ENCODE results near the gene SERPINB11. TPM values are rescaled to one million over a fixed set of nuclear protein-coding genes. Genes with fewer than 3 reads are reported as not detected.

The SERPINB11 gene
- total RNA-seq, 1 experiment from 2014 or later, result not detected

- ChIA-PET CTCF (no interaction called here), POLR2A (no interaction called here)
- H3K36me3 Mint-ChIP-seq (ENCODE audit: insufficient read depth, unreplicated experiment), result no peaks in the 10 kb centered on the region
- H3K4me1 ChIP-seq, result no peaks in the 10 kb centered on the region
- DNase-seq, result no peak
- H3K4me1 Mint-ChIP-seq (ENCODE audit: low read depth, unreplicated experiment), result no peaks in the 10 kb centered on the region
- no peaks in the 10 kb centered on the region for H3K9me3 ChIP-seq
- TF ChIP-seq, protein P1, sequence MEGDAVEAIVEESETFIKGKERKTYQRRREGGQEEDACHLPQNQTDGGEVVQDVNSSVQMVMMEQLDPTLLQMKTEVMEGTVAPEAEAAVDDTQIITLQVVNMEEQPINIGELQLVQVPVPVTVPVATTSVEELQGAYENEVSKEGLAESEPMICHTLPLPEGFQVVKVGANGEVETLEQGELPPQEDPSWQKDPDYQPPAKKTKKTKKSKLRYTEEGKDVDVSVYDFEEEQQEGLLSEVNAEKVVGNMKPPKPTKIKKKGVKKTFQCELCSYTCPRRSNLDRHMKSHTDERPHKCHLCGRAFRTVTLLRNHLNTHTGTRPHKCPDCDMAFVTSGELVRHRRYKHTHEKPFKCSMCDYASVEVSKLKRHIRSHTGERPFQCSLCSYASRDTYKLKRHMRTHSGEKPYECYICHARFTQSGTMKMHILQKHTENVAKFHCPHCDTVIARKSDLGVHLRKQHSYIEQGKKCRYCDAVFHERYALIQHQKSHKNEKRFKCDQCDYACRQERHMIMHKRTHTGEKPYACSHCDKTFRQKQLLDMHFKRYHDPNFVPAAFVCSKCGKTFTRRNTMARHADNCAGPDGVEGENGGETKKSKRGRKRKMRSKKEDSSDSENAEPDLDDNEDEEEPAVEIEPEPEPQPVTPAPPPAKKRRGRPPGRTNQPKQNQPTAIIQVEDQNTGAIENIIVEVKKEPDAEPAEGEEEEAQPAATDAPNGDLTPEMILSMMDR (IDR thresholded peaks at IDR 0.05; ENCODE audit: insufficient read depth in 1 of 2, low read depth in 1 of 2, low read length in 1 of 2, severe bottlenecking in 1 of 2, unreplicated experiment in 1 of 2), result no peak
- H3K9me3 Mint-ChIP-seq (ENCODE audit: unreplicated experiment), result no peaks in the 10 kb centered on the region
- intact Hi-C loops (cut with micrococcal nuclease; ENCODE audit: unreplicated experiment), result no loop called here
- no peaks in the 10 kb centered on the region for H3K27me3 ChIP-seq (replicated peaks; ENCODE audit: control insufficient read depth, insufficient read depth, low read length)
- peaks cover 3% of the 10 kb centered on the region for H3K27me3 Mint-ChIP-seq (ENCODE audit: insufficient read depth, unreplicated experiment)
- H3K27ac Mint-ChIP-seq (ENCODE audit: unreplicated experiment), result no peak overlapping the region
- no peak overlapping the region for H3K4me3 ChIP-seq (ENCODE audit: low read depth, low read length)
- no peaks in the 10 kb centered on the region for H3K36me3 ChIP-seq (ENCODE audit: control insufficient read depth, insufficient read depth, low read length)
- H3K4me3 Mint-ChIP-seq (ENCODE audit: unreplicated experiment), result no peak overlapping the region
- no TSS peak for BruUV-seq (replicated peaks)
Measured at GRCh38 chr18:63725682-63726480, 23.1 kb downstream of the SERPINB11 start.

- H3K4me3 Mint-ChIP-seq (ENCODE audit: unreplicated experiment), result no peak overlapping the region
- TF ChIP-seq, protein P1 (IDR thresholded peaks at IDR 0.05; ENCODE audit: insufficient read depth in 1 of 2, low read depth in 1 of 2, low read length in 1 of 2, severe bottlenecking in 1 of 2, unreplicated experiment in 1 of 2), result no peak
- Histone ChIP-seq H3K27me3 (replicated peaks; ENCODE audit: control insufficient read depth, insufficient read depth, low read length) (no peaks in the 10 kb centered on the region), H3K9me3 (no peaks in the 10 kb centered on the region), H3K36me3 (ENCODE audit: control insufficient read depth, insufficient read depth, low read length) (no peaks in the 10 kb centered on the region), H3K4me1 (no peaks in the 10 kb centered on the region), H3K4me3 (ENCODE audit: low read depth, low read length) (no peak overlapping the region)
- no peak for DNase-seq
- intact Hi-C loops (cut with micrococcal nuclease; ENCODE audit: unreplicated experiment), result no loop called here
- no peaks in the 10 kb centered on the region for H3K36me3 Mint-ChIP-seq (ENCODE audit: insufficient read depth, unreplicated experiment)
- no TSS peak for BruUV-seq (replicated peaks)
- H3K27me3 Mint-ChIP-seq (ENCODE audit: insufficient read depth, unreplicated experiment), result no peaks in the 10 kb centered on the region
- no peaks in the 10 kb centered on the region for H3K9me3 Mint-ChIP-seq (ENCODE audit: unreplicated experiment)
- ChIA-PET POLR2A (no interaction called here), CTCF (no interaction called here)
- H3K27ac Mint-ChIP-seq (ENCODE audit: unreplicated experiment), result no peak overlapping the region
- no peaks in the 10 kb centered on the region for H3K4me1 Mint-ChIP-seq (ENCODE audit: low read depth, unreplicated experiment)
Measured at GRCh38 chr18:63730773-63731172, 28.0 kb downstream of the SERPINB11 start.

DNA sequence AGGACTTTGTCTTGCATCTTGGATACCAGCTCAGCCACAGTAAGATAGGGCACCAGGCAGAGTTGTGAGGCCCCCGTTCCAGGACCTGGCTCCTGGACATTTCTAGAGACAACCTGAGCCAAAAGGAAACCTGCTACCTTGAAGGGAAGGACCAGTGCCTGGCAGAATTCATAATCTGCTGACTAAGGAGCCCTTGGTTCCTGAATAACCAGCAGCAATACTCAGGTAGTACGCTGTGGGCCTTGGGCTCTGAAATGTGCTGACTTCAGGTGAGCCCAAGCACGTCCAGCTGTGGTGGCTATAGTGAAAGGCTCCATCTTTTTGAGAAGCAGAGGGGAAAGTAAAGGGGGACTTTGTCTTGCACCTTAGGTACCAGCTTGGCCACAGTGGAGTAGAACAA lies 28.5 kb downstream of the SERPINB11 start:
- no peaks in the 10 kb centered on the region for H3K36me3 ChIP-seq (ENCODE audit: control insufficient read depth, insufficient read depth, low read length)
- Mint-ChIP-seq H3K36me3 (ENCODE audit: insufficient read depth, unreplicated experiment) (no peaks in the 10 kb centered on the region), H3K4me1 (ENCODE audit: low read depth, unreplicated experiment) (no peaks in the 10 kb centered on the region), H3K27me3 (ENCODE audit: insufficient read depth, unreplicated experiment) (no peaks in the 10 kb centered on the region), H3K9me3 (ENCODE audit: unreplicated experiment) (no peaks in the 10 kb centered on the region), H3K27ac (ENCODE audit: unreplicated experiment) (no peak overlapping the region), H3K4me3 (ENCODE audit: unreplicated experiment) (no peak overlapping the region)
- DNase-seq, result no peak
- no TSS peak for BruUV-seq (replicated peaks)
- no peak overlapping the region for H3K4me3 ChIP-seq (ENCODE audit: low read depth, low read length)
- POLR2A ChIA-PET, result no interaction called here
- no peaks in the 10 kb centered on the region for H3K9me3 ChIP-seq
- intact Hi-C loops (cut with micrococcal nuclease; ENCODE audit: unreplicated experiment), result no loop called here
- H3K4me1 ChIP-seq, result no peaks in the 10 kb centered on the region
- H3K27me3 ChIP-seq (replicated peaks; ENCODE audit: control insufficient read depth, insufficient read depth, low read length), result no peaks in the 10 kb centered on the region
- CTCF ChIA-PET, result no interaction called here
- TF ChIP-seq, protein P1 (IDR thresholded peaks at IDR 0.05; ENCODE audit: insufficient read depth in 1 of 2, low read depth in 1 of 2, low read length in 1 of 2, severe bottlenecking in 1 of 2, unreplicated experiment in 1 of 2), result no peak

All from Caco-2 (cell line).